ENCODE measurements around the gene CHRNA3.
A peak's percentile ranks its signal among the peaks of the same experiment; 100 is the strongest.

CHRNA3 gene

GRCh38 chr15:78635346-78635745 is 14.6 kb upstream of the CHRNA3 start:
- DNase-seq, result no peak

DNA sequence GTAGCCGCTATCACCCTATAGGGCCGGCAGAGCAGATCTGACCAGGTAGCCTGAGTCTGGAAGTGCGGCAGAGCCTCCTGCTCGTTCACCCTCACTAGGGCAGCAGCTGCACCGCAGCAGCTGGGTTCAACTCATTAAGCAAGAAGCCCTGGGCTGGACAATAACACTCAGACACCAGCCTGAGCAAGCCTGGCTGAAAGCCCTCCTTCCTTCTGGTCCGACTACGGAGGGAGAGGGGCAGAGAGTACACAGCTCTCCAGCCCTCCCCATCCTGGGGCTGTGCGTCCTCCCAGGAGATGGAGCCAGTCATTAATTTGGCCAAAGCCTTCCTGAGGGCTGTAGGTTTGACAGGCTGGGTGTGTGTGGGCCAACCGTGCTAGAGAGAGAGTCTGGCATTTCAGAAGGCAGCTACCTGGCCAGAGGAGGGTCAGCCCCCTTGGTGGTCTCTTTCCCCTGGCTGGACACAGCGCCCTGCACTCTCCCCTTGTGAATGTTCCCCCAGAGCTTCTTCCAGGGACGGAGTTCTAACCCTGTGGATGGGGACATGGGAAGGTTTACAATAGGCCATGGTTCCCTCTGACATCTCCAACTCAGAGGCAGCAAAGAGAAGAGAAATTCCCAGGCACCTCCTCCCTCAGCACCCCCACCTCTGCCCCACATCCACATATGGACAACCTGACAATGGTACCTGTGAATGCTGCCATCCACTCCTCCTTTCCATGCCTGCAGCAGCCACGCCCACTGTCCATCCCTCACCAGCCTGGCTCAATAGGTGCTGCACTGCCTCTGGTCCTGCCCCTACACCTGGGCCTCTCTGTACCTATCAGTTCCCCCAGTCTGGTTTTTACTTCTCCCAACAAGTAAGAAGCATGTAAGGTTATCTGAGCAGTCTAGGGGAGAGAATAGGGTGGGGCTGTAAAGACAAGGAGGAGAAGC is 13.7 kb upstream of the CHRNA3 start:
- no peak for DNase-seq

- no peak for DNase-seq
Measured at GRCh38 chr15:78633348-78633747, 12.6 kb upstream of the CHRNA3 start.

DNA sequence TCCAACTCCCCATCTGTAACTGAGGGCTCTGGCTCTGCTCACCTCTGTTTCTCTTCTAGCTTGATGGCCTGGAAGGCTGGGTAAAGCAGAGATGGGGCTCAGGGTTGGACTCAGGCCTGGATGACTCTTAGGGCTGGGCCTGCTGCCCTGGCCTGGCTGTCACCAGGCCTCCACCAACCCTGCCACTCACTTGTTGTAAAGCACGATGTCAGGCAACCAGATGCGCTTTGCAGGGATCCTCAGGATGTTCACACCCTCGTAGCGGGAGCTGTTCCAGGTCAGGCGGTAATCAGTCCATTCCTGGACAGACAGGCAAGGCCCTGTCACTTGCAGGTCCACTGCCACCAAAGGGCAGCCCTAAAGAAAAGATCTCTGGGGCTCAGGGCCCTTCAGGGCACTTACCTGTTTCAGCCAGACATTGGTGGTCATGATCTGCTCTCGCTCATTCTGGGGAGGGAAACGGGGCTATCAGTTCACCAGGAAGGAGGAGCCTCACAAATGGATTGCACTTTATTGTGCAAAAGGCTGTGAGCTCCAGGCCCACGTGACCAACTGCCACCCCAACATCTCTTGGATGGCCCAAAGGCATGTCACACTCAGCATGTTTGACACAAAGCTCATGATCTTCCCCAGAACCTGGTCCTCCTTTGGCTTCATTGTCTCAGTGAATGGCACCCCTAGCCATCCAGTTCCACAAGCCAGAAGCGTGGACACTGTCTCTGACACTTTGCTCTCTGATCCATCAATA is 10.3 kb upstream of the CHRNA3 start:
- DNase-seq, result no peak

DNA sequence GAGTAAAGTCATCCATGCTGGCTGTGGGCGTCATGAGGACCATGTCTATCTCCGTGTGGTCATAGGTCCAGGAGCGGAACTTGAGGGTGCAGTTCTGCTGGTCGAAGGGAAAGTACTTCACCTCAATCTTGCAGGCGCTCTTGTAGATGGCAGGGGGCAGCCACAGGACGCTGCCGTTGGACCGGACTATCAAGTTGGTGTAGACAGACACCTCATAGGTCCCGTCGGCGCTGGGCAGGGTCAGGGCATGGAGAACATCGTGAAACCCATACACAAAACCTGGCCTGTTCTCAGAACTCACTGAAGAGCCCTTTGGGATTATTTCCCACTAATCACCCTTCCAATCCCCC is 8.9 kb upstream of the CHRNA3 start:
- DNase-seq, result no peak

- no peak for DNase-seq
Measured at GRCh38 chr15:78629031-78629715, 8.4 kb upstream of the CHRNA3 start.

DNA sequence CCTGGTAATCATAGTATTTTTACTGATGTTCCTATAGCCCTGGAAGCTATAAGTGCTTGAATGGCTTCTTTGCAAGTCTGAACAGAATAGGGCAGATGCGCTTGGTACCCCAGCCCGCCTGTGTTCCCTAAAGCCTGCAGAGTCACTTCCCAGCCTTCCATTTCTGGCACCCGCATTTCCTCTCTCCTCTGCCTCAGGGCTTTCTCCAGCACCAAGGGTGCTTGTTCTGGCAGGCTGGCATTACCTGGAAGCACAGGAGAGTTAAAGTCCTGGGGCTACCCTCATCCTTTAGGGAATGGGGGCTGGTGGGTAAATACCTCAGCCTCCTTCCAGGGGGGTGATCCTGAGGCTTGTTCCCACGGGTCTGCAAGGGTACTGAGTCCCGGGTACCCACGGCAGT is 7.4 kb upstream of the CHRNA3 start:
- no peak for DNase-seq

DNA sequence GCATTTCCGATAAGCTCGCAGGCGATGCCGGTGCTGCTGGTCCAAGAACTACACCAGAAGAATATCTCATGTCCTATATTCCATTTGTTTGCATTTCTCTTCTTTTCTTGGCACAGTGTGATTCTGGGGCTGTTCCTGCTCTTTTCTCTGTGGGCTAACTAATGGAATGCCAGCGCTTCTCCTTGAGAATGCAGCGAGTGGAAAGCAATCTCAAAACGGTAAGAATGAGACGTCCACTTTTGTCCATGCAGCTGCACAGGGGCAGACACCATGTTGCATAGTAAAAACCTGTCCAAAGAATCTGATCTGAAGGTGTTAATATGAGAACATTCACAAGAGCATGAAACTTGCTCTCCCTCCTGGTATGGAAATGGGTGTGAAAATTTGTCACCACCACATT is 6.6 kb upstream of the CHRNA3 start:
- no peak for DNase-seq

GRCh38 chr15:78626381-78626995 is 5.7 kb upstream of the CHRNA3 start:
- no peak for DNase-seq

DNA sequence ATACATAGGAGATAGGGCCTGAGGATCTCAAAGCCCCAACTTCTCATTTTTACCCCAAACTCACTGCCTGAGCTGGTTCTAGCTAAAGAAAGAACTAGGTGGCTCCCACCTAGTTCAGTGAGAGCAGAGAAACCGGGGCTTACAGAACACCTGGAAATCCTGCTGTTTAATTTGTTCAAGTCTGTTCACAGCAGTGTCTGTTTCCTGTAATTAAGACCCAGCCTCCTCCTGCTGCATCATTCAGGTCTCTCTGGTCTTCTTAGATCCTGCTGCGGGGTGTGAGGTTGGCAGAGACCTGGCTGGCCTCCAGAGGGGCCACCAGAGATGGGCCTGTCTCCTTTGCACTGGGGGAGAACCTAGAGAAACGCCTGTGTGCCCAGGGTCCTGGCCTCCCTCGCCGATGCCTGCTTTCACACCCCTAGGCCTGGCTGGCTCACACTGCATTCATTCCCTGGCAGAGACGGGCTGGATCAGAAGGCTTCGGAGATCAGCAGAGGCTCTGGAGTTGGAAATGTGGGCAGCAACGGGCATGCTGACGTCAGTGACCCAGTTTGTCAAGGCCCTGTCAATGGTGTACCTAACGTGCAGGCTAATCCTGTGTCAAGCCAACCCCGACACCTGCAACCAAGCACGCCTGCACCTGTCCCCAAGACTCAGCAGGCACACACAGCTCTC is 4.9 kb upstream of the CHRNA3 start:
- DNase-seq, result no peak

GRCh38 chr15:78624651-78625590 is 4.1 kb upstream of the CHRNA3 start:
- no peak for DNase-seq

GRCh38 chr15:78623786-78624497 is 3.1 kb upstream of the CHRNA3 start:
- DNase-seq, result no peak

GRCh38 chr15:78621810-78622402 is 1.1 kb upstream of the CHRNA3 start:
- DNase-seq, result no peak

GRCh38 chr15:78620021-78620526 is 722 bp downstream of the CHRNA3 start:
- peak; percentile 23 for DNase-seq

DNA sequence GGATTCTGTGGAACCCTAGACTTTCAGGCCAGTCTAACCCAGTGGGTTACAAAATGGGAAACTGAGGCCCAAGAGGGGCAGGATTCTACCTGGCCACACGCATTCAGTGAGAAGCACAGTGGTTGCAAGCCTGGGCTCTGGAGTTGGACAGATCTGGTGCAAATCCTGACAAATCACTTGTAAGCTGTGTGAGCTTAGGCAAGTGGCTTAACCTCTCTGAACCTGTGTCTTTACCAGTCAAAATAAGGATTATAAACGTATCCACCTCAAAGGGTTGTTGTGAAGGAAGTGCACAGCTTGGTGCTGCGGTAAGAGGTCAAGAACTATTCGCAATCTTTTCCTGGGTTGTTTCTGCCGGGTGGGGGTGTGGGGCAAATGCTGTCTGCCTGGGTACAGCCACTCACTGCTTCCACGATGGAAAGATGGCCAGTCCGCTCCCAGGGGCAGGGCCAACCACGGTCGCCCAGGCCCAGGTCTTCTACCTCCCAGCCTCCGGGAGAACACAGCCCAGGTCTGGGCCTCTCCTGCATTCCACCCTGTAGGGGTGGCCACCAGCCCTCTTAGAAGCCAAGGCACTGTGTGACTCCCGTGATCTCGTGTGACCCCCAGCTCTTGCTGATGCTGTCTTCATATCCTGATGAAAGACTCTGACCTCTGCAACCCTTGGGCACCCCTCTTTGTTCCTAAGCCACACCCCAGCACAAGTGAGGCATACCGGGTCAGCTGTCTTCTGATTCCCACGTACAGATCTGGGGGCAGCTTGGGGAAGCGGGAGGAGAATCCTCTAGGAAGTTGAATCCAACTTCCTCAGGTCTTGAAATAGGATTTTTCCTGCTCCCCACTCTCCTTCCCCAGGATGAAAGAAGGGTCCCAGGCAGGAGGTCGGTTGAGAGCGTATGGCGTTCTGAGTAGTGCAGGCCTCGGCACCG is 1.5 kb downstream of the CHRNA3 start:
- no peak for DNase-seq

- DNase-seq, result peak; percentile 92
Measured at GRCh38 chr15:78618490-78618934, 2.3 kb downstream of the CHRNA3 start.

DNA sequence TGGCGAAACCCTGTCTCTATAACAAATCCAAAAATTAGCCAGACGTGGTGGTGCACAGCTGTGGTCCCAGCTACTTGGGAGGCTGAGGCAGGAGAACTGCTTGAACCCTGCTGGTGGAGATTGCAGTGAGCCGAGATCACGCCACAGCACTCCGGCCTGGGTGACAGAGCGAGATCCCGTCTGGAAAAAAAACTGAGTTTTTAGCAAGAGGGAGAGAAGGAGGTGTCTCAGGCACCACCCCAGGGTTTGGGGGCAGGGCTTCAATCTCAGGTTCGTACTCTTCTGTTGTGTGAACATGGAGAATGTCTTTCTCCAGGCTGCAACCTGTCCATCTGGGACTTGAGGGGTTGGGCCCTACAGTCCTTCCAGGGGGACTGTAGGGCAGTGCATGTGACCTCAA is 2.7 kb downstream of the CHRNA3 start:
- DNase-seq, result no peak

DNA sequence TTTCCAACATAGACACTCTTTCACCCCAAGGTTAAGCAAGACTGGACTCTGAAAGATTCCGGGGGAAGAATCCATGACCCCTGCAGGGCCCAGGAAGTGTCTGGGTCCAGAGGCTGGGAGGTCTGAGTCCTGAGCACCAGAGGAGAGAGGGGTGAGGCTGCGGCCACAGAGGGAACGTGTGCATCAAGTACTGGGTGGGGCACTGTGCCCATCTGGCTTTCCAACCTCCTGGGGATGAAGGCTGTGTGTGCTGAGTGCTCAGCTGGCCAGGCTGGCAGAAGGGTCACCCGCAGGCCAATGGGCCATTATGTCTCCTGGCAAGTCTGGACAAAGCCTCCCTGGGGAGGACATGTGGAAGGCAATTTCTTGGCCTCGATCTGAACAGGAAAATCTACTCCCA is 3.3 kb downstream of the CHRNA3 start:
- no peak for DNase-seq

- no peak for DNase-seq
Measured at GRCh38 chr15:78617076-78617475, 3.7 kb downstream of the CHRNA3 start.
